GM06990 (cell line): ENCODE data around the gene MIGA2.

Experiments
- DNase-seq: peaks from one replicate; pipeline ENCODE4 v3.0.0-alpha.2; 2011; ENCODE audit not compliant: insufficient read length; ENCODE audit errors: extremely low read depth
- H3K27me3 ChIP-seq: replicated peaks from 2 replicates; pipeline ENCODE4 v1.6.0; 2011; ENCODE audit warnings: low read length; ENCODE audit not compliant: control insufficient read depth, insufficient read depth
- H3K36me3 ChIP-seq: 2 replicates; pipeline ENCODE4 v1.5.1; 2011; ENCODE audit warnings: low read length; ENCODE audit not compliant: control insufficient read depth, insufficient read depth
- H3K4me3 ChIP-seq: replicated peaks from 2 replicates; pipeline ENCODE4 v1.5.1; 2011; ENCODE audit warnings: low read depth, mild to moderate bottlenecking, control low read depth, low read length
- CTCF ChIP-seq: IDR thresholded peaks from 2 replicates; pipeline ENCODE4 v1.5.1; 2011; ENCODE audit warnings: low read length, control low read depth, mild to moderate bottlenecking, inconsistent platforms; ENCODE audit not compliant: insufficient read depth, poor library complexity, severe bottlenecking

MIGA2 gene

GRCh38 chr9:129089246-129089645 lies 52.8 kb downstream of the MIGA2 start:
- no peak for DNase-seq
- H3K36me3 ChIP-seq: peaks cover 35% of the 10 kb centered on the region
- TF ChIP-seq CTCF: no peak
- no peak overlapping the region for H3K4me3 ChIP-seq
- H3K27me3 ChIP-seq: no peaks in the 10 kb centered on the region

- TF ChIP-seq CTCF: no peak
- no peak overlapping the region for H3K4me3 ChIP-seq
- peaks cover 10% of the 10 kb centered on the region for H3K36me3 ChIP-seq
- DNase-seq: no peak
- H3K27me3 ChIP-seq: no peaks in the 10 kb centered on the region
Measured at GRCh38 chr9:129093602-129094386, 57.4 kb downstream of the MIGA2 start.

- no peak for TF ChIP-seq CTCF
- H3K27me3 ChIP-seq: no peaks in the 10 kb centered on the region
Measured at GRCh38 chr9:129094387-129095169, 58.2 kb downstream of the MIGA2 start.

GRCh38 chr9:129095170-129095667 lies 58.8 kb downstream of the MIGA2 start:
- H3K27me3 ChIP-seq: no peaks in the 10 kb centered on the region

More at GRCh38 chr9:129094387-129095169, 58.2 kb downstream of the MIGA2 start:
- Histone ChIP-seq H3K36me3 (peaks cover 4% of the 10 kb centered on the region; the same call in 1 of the 2 replicates), H3K4me3 (no peak overlapping the region)
- DNase-seq: no peak

GRCh38 chr9:129095908-129096307 lies 59.5 kb downstream of the MIGA2 start:
- H3K36me3 ChIP-seq: no peaks in the 10 kb centered on the region
- no peak for TF ChIP-seq CTCF
- no peak overlapping the region for H3K4me3 ChIP-seq
- no peaks in the 10 kb centered on the region for H3K27me3 ChIP-seq
- no peak for DNase-seq

More at GRCh38 chr9:129095170-129095667, 58.8 kb downstream of the MIGA2 start:
- H3K4me3 ChIP-seq: no peak overlapping the region
- DNase-seq: no peak
- H3K36me3 ChIP-seq: no peaks in the 10 kb centered on the region; the same call in 1 of the 2 replicates
- TF ChIP-seq CTCF: no peak
